Dedifferentiated amniotic fluid mesenchymal stem cell (primary cell): ENCODE results near the gene KIAA1217.
"Not testable (repeated sequence)": the region's sequence is repeated elsewhere in the genome, so short reads cannot be mapped to it uniquely, and the experiment has no call there.

ENCODE experiments used
- DNase-seq: peaks from one replicate; pipeline ENCODE4 v3.0.0-alpha.2; 2016; ENCODE audit errors: extremely low spot score

Gene KIAA1217

GRCh38 chr10:24442234-24442633 is 233.3 kb downstream of the KIAA1217 start:
- DNase-seq = no peak

- not testable (repeated sequence) for DNase-seq
These were observed 233.8 kb downstream of the KIAA1217 start for GRCh38 chr10:24442641-24443174.

GRCh38 chr10:24444337-24444736 is 235.4 kb downstream of the KIAA1217 start:
- DNase-seq = no peak

- not testable (repeated sequence) for DNase-seq
These were observed 237.0 kb downstream of the KIAA1217 start for GRCh38 chr10:24445958-24446357.

GRCh38 chr10:24446739-24447138 is 237.8 kb downstream of the KIAA1217 start:
- DNase-seq = peak; percentile 60

GRCh38 chr10:24448351-24448999 is 239.5 kb downstream of the KIAA1217 start:
- no peak for DNase-seq

GRCh38 chr10:24449321-24449740 is 240.4 kb downstream of the KIAA1217 start:
- peak; percentile 61 for DNase-seq

GRCh38 chr10:24449769-24450310 is 240.9 kb downstream of the KIAA1217 start:
- DNase-seq = no peak

GRCh38 chr10:24451325-24451820 is 242.4 kb downstream of the KIAA1217 start:
- no peak for DNase-seq

GRCh38 chr10:24452030-24452429 is 243.1 kb downstream of the KIAA1217 start:
- no peak for DNase-seq

GRCh38 chr10:24453404-24453830 is 244.5 kb downstream of the KIAA1217 start:
- peak; percentile 50 for DNase-seq

GRCh38 chr10:24453973-24454372 is 245.0 kb downstream of the KIAA1217 start:
- no peak for DNase-seq

- DNase-seq = no peak
These were observed 246.5 kb downstream of the KIAA1217 start for GRCh38 chr10:24455447-24455846.

GRCh38 chr10:24456322-24456721 is 247.4 kb downstream of the KIAA1217 start:
- peak; percentile 43 for DNase-seq

GRCh38 chr10:24457661-24458318 is 248.9 kb downstream of the KIAA1217 start:
- peak; percentile 75 for DNase-seq

GRCh38 chr10:24459836-24460235 is 250.9 kb downstream of the KIAA1217 start:
- no peak for DNase-seq

GRCh38 chr10:24462291-24462813 is 253.4 kb downstream of the KIAA1217 start:
- no peak for DNase-seq

- no peak for DNase-seq
These were observed 254.1 kb downstream of the KIAA1217 start for GRCh38 chr10:24462889-24463552.

GRCh38 chr10:24463611-24464426 is 254.9 kb downstream of the KIAA1217 start:
- DNase-seq = no peak

GRCh38 chr10:24465124-24465874 is 256.4 kb downstream of the KIAA1217 start:
- no peak for DNase-seq
